Activated T-cell treated with anti-CD3 and anti-CD28 coated beads, Interleukin-2, amount 50 U/mL, for 72 hours (primary cell): ENCODE data around the gene DLGAP1. TPM values are rescaled to one million over a fixed set of nuclear protein-coding genes. Genes with fewer than 3 reads are reported as not detected.

Experiments used
- ATAC-seq, 2 donors: fragments of 150-1000 bp; cut with Tn5 transposase; replicated peaks in 1 of 2; 2 replicates each; pipeline ENCODE4 v1.10.0; 2021; ENCODE audit warnings: moderate library complexity in 2 of 2, mild to moderate bottlenecking in 1 of 2
- DNase-seq, 2 donors: peaks; one replicate each; pipeline ENCODE4 v3.0.0; 2021 to 2022; ENCODE audit warnings: mixed read lengths in 1 of 2
- H3K27ac Mint-ChIP-seq: one replicate; pipeline ENCODE4 v1.8.0; 2022; ENCODE audit warnings: mild to moderate bottlenecking, moderate library complexity, mixed read lengths
- H3K27me3 Mint-ChIP-seq: one replicate; pipeline ENCODE4 v1.8.0; 2022; ENCODE audit warnings: low read depth, mixed read lengths
- H3K36me3 Mint-ChIP-seq, 2 donors: one replicate each; pipeline ENCODE4 v1.8.0; 2022; ENCODE audit warnings: mixed read lengths in 2 of 2, mild to moderate bottlenecking in 1 of 2; ENCODE audit not compliant: insufficient read depth in 2 of 2
- H3K4me1 Mint-ChIP-seq: one replicate; pipeline ENCODE4 v1.8.0; 2022; ENCODE audit warnings: low read depth, mixed read lengths
- H3K4me3 Mint-ChIP-seq, 2 donors: one replicate each; pipeline ENCODE4 v1.8.0; 2022; ENCODE audit warnings: mild to moderate bottlenecking in 2 of 2, mixed read lengths in 2 of 2, moderate library complexity in 2 of 2
- H3K9me3 Mint-ChIP-seq, 2 donors: one replicate each; pipeline ENCODE4 v1.8.0; 2022; ENCODE audit warnings: mixed read lengths in 2 of 2
- total RNA-seq, 2 donors: library from RNA; stranded (reverse); gene quantifications; one replicate each; pipeline ENCODE4 v1.2.3, GENCODE V29; 2022

Gene DLGAP1
- total RNA-seq, 2 donors from 2014 or later = 0.17 to 0.51 TPM

GRCh38 chr18:3554091-3554601 is 901.0 kb downstream of the DLGAP1 start:
- no peaks in the 10 kb centered on the region for H3K36me3 Mint-ChIP-seq
- no peak for DNase-seq
- H3K27ac Mint-ChIP-seq = no peak overlapping the region
- no peak for ATAC-seq
- no peaks in the 10 kb centered on the region for H3K4me1 Mint-ChIP-seq
- H3K27me3 Mint-ChIP-seq = peaks cover 4% of the 10 kb centered on the region
- no peaks in the 10 kb centered on the region for H3K9me3 Mint-ChIP-seq
- H3K4me3 Mint-ChIP-seq = no peak overlapping the region

DNA sequence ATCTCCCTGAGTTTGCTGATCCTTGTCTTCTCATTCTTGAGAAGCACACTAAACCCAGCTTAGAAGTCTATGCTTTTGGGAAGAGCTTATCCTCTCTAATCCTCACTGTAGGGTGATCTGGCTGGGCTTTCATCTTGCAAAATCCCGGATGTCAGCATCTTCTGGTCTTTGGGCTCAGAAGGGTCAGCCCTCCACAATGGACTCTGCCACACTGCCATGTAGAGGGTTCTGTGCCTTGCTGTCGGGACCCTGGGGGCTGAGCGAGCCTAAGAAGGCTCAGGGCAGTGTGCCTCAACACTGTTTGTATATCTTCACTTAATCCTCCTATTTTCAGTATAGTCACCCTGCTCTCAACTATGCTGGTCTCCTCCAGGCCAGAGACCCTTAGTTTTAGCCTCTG is 902.8 kb downstream of the DLGAP1 start:
- no peaks in the 10 kb centered on the region for H3K36me3 Mint-ChIP-seq
- H3K4me1 Mint-ChIP-seq = no peaks in the 10 kb centered on the region
- peak overlapping the region; percentile 11 for H3K27ac Mint-ChIP-seq
- no peak for DNase-seq
- H3K9me3 Mint-ChIP-seq = no peaks in the 10 kb centered on the region
- H3K4me3 Mint-ChIP-seq = no peak overlapping the region
- no peak for ATAC-seq
- no peaks in the 10 kb centered on the region for H3K27me3 Mint-ChIP-seq

DNA sequence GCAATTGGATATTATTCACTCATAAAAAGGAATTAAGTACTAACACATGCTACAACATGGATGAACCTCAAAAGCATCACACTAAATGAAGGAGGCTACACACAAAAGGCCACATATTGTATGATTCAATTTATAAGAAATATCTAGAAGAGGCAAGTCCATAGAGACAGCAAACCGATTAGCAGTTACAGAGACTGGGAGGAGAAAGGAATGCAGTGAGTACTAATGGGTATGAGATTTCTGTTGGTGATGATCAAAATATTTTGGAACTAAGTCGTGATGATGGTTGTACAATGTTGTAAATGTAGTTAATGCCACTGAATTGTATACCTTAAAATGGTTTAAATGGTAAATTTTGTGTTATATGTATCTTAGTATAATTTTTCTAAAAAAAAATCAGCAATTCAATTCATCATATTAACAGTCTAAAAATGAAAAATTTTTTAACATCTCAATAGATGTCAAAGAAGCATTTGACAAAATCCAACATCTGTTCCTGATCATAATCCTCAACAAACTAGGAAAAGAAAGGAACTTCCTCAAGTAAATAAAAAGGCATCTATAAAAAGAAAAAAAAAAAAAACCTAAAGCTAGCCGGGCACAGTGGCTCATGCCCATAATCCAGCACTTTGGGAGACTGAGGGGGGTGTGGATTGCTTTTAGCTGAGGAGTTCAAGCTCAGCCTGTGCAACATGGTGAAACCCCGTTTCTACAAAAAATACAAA is 907.1 kb downstream of the DLGAP1 start:
- no peaks in the 10 kb centered on the region for H3K27me3 Mint-ChIP-seq
- DNase-seq = no peak
- no peak for ATAC-seq
- no peak overlapping the region for H3K4me3 Mint-ChIP-seq
- H3K9me3 Mint-ChIP-seq = no peaks in the 10 kb centered on the region
- H3K4me1 Mint-ChIP-seq = no peaks in the 10 kb centered on the region
- H3K36me3 Mint-ChIP-seq = no peaks in the 10 kb centered on the region
- no peak overlapping the region for H3K27ac Mint-ChIP-seq

- Mint-ChIP-seq H3K27me3 (no peaks in the 10 kb centered on the region), H3K9me3 (no peaks in the 10 kb centered on the region), H3K4me1 (peaks cover 14% of the 10 kb centered on the region), H3K27ac (no peak overlapping the region), H3K36me3 (no peaks in the 10 kb centered on the region), H3K4me3 (no peak overlapping the region)
- ATAC-seq (no peak), DNase-seq (no peak)
These were observed 909.0 kb downstream of the DLGAP1 start for GRCh38 chr18:3546106-3546505.

GRCh38 chr18:3544537-3544936 is 910.6 kb downstream of the DLGAP1 start:
- Mint-ChIP-seq H3K4me3 (no peak overlapping the region), H3K9me3 (no peaks in the 10 kb centered on the region), H3K27ac (no peak overlapping the region), H3K27me3 (peaks cover 5% of the 10 kb centered on the region), H3K4me1 (peaks cover 17% of the 10 kb centered on the region), H3K36me3 (no peaks in the 10 kb centered on the region)
- DNase-seq (no peak), ATAC-seq (no peak)

DNA sequence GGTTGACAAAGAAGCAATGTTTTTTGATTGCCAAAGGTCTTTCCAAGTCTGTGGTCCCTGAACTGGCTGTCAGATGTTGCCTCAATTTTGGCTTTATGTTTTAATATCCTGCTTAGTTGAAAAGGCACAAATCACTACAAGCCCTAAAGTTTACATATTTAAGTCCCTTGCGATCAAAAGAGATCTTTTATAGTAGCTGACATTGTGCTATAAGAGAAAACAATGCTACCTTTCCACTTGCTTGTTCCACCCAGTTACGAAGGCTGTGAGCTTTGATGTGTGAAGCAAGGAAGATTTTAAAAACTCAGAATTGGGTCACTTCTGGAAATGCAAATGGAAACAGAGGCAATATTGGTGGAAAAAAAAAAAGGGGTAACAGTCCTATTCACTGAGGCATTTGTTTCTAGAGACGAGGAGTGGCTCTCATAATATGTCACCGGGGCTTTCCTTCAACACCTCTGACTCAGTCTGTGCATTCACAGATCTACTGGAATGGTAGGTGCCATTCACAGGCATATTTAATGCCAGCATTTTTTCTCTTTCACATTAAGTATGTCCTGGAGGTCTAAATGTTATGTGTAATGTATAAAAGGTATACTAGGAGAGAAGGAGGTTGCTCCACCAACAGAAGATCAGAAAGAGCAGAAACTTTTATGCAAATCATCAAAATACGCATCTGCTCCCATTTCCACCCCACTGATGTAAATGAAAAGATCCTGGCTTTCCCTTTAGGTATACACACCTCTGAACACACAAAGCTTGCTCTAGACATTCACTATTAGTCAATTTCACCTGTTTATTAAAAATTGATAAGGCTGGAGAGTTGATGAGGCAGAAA is 913.3 kb downstream of the DLGAP1 start:
- DNase-seq = peak; percentile 38 to 54
- Mint-ChIP-seq H3K36me3 (no peaks in the 10 kb centered on the region), H3K4me1 (peaks cover 24% of the 10 kb centered on the region), H3K27ac (peak overlapping the region; percentile 43), H3K9me3 (no peaks in the 10 kb centered on the region), H3K4me3 (peak overlapping the region; percentile 54 to 86), H3K27me3 (peaks cover 8% of the 10 kb centered on the region)
- peak; percentile 100 for ATAC-seq

DNA sequence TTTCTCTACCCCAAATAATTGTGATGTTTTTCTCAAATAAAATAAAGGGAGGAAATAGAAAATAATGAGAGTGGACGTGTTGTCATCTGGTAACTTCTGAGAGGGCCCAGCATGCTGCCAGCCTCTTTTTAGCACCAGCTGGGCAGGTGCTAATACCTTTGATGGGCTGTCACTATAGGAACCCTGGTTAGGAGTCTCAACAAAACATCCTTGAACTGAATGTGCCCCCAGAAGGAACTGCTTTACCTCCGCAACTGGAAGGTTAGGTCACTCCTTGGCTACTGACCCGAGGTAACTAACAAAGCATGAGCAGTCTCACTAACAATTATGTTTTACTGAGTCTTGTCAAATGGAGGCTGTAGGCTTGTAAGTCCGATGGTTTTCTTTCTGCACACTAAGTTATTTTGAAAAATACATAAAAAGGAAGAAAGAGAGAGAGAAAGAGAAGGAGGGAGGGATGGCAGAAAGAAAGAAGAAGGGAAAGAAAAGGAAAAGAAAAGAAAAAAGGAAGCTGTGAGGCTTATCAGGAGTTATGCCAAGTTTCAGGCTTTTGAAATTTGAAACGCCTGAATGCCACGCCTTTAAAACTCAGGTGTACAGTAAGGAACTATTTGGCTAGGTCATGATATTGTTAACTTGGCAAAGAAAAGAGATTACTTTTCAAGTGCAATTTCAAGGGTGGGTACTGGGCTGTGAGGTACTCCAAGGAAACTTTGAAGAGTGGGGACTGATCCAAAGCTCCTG is 914.1 kb downstream of the DLGAP1 start:
- Mint-ChIP-seq H3K27ac (peak overlapping the region; percentile 43), H3K4me3 (peak overlapping the region in 1 of 2 donors; percentile 86), H3K9me3 (no peaks in the 10 kb centered on the region), H3K4me1 (peaks cover 26% of the 10 kb centered on the region), H3K27me3 (peaks cover 8% of the 10 kb centered on the region), H3K36me3 (no peaks in the 10 kb centered on the region)
- peak in 1 of 2 donors; percentile 6 for ATAC-seq
- no peak for DNase-seq

- peaks cover 8% of the 10 kb centered on the region for H3K27me3 Mint-ChIP-seq
- peaks cover 26% of the 10 kb centered on the region for H3K4me1 Mint-ChIP-seq
- no peak for ATAC-seq
- DNase-seq = no peak
- no peak overlapping the region for H3K4me3 Mint-ChIP-seq
- H3K9me3 Mint-ChIP-seq = no peaks in the 10 kb centered on the region
- no peaks in the 10 kb centered on the region for H3K36me3 Mint-ChIP-seq
- H3K27ac Mint-ChIP-seq = no peak overlapping the region
These were observed 916.0 kb downstream of the DLGAP1 start for GRCh38 chr18:3538954-3539617.

GRCh38 chr18:3538456-3538855 is 916.7 kb downstream of the DLGAP1 start:
- ATAC-seq (no peak), DNase-seq (no peak)
- Mint-ChIP-seq H3K4me1 (peaks cover 26% of the 10 kb centered on the region), H3K4me3 (no peak overlapping the region), H3K9me3 (no peaks in the 10 kb centered on the region), H3K27me3 (peaks cover 8% of the 10 kb centered on the region), H3K27ac (no peak overlapping the region), H3K36me3 (no peaks in the 10 kb centered on the region)

DNA sequence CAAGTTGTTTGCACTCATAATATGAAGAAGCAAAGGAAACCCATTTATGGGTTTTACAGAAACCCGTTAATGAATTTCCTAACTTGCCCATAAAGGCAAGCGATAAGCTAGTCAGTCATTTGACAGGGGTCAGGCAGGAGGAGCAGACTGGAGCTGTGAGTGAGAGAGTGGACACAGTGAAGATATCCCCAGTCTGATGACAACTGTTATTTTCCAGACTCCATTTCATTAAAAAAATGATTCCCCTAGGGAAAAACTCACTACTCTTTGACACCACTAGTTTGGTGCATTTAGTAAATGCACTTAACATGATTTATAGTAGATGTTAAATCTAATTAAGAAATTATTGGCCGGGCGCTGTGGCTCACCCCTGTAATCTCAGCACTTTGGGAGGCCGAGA is 924.3 kb downstream of the DLGAP1 start:
- no peak overlapping the region for H3K4me3 Mint-ChIP-seq
- no peaks in the 10 kb centered on the region for H3K36me3 Mint-ChIP-seq
- DNase-seq = no peak
- H3K27me3 Mint-ChIP-seq = no peaks in the 10 kb centered on the region
- H3K27ac Mint-ChIP-seq = no peak overlapping the region
- H3K4me1 Mint-ChIP-seq = peaks cover 18% of the 10 kb centered on the region
- no peak for ATAC-seq
- H3K9me3 Mint-ChIP-seq = no peaks in the 10 kb centered on the region

GRCh38 chr18:3529601-3530000 is 925.5 kb downstream of the DLGAP1 start:
- no peak overlapping the region for H3K27ac Mint-ChIP-seq
- H3K4me3 Mint-ChIP-seq = no peak overlapping the region
- H3K9me3 Mint-ChIP-seq = no peaks in the 10 kb centered on the region
- H3K27me3 Mint-ChIP-seq = no peaks in the 10 kb centered on the region
- ATAC-seq = no peak
- H3K4me1 Mint-ChIP-seq = peaks cover 24% of the 10 kb centered on the region
- no peaks in the 10 kb centered on the region for H3K36me3 Mint-ChIP-seq
- DNase-seq = no peak

DNA sequence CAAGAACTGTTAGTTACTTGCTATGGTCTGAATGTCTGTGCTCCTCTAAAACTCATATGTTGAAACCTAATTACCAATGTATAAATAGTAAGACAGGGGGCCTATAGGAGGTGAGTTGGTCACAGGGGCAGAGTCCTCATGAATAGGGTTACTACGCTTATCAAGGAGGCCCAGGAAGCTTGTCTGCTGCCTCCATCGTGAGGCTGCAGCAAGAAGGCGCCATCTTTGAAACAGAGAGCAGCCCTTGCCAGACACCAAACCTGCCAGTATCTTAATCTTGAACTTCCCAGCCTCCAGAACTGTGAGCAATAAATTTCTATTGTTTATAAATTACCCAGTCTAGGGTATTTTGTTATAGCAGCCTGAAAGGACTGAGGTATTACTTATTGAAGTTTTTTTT is 926.0 kb downstream of the DLGAP1 start:
- Mint-ChIP-seq H3K4me1 (peaks cover 24% of the 10 kb centered on the region), H3K36me3 (no peaks in the 10 kb centered on the region), H3K27ac (no peak overlapping the region), H3K9me3 (no peaks in the 10 kb centered on the region), H3K27me3 (no peaks in the 10 kb centered on the region), H3K4me3 (no peak overlapping the region)
- DNase-seq (no peak), ATAC-seq (no peak)
